Mesodermal cell (in vitro differentiated cells): ENCODE results near the gene PEAK3.

Experiments used
- H3K27ac ChIP-seq: 2 replicates; pipeline ENCODE4 v1.7.0; 2013; ENCODE audit warnings: mild to moderate bottlenecking, low read depth, low read length, moderate library complexity; ENCODE audit not compliant: severe bottlenecking
- H3K36me3 ChIP-seq: 2 replicates; pipeline ENCODE4 v1.7.1; 2013; ENCODE audit warnings: mild to moderate bottlenecking, low read length, moderate library complexity; ENCODE audit not compliant: control insufficient read depth, insufficient read depth
- H3K4me1 ChIP-seq: one replicate; pipeline ENCODE4 v1.7.1; 2013; ENCODE audit warnings: mild to moderate bottlenecking, low read length; ENCODE audit not compliant: insufficient read depth, control insufficient read depth, poor library complexity, severe bottlenecking
- H3K4me3 ChIP-seq: 2 replicates; pipeline ENCODE4 v1.7.0; 2013; ENCODE audit warnings: low read length, control low read depth, mild to moderate bottlenecking; ENCODE audit not compliant: insufficient read depth, poor library complexity, severe bottlenecking; ENCODE audit errors: extremely low read depth
- H3K9me3 ChIP-seq: 2 replicates; pipeline ENCODE4 v1.7.1; 2013; ENCODE audit warnings: mild to moderate bottlenecking, low read length, moderate library complexity; ENCODE audit not compliant: control insufficient read depth
- WGBS, 2 experiments: methylation state at CpG; one replicate each; pipeline ENCODE4 v1.1.5; 2013; ENCODE audit warnings: missing lambda C conversion rate in 2 of 2; ENCODE audit not compliant: insufficient coverage in 2 of 2; 5-methylcytosine and 5-hydroxymethylcytosine counted together

Gene PEAK3

DNA sequence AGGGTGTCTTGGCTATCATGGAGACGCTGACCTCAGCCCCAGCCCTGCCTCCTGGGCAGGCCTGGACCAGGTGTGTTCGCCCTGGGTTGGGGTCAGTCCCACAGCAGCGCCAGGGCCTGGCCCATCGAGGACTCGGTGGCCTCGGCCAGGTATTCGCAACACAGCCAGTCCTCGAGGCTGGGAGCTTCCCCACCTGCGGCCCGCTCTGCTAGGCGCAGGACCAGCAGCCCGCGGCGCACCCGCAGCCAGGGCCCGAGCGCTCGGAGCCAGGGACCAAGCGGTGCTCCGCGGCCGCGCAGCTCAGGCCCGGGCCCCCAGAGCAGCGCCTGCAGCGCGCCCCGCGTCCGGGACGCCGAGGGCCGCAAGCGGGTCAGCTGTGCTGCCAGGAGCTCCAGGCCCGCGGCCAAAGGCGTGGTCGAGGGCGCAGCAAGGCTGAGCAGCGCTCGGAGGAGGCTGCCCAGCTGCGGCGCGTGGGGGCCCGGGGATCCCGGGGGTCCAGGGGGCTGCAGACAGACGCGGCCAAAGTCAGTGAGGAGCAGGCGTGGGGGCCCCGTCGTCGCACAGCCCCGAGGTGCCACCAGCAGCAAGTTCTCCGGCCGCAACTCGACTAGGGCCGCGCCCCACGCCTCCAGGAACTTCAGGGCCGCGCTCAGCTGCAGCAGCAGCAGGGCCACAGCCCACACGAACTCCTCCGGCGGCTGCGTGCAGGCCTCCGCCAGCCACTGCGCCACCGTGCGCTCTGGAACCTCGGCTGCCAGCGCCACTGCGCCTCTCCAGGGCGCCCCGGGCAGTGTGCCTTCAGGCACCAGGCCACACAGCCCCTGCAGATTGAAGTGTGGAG is 6.2 kb downstream of the PEAK3 start:
- WGBS, 2 experiments = 94 to 98% methylated on average over 64 to 74 of the region's 74 CpGs
- H3K9me3 ChIP-seq = no peaks in the 10 kb centered on the region
- H3K36me3 ChIP-seq = peaks cover 51% of the 10 kb centered on the region
- peaks cover 17% of the 10 kb centered on the region for H3K4me1 ChIP-seq
- H3K27ac ChIP-seq = no peak overlapping the region
- no peak overlapping the region for H3K4me3 ChIP-seq

DNA sequence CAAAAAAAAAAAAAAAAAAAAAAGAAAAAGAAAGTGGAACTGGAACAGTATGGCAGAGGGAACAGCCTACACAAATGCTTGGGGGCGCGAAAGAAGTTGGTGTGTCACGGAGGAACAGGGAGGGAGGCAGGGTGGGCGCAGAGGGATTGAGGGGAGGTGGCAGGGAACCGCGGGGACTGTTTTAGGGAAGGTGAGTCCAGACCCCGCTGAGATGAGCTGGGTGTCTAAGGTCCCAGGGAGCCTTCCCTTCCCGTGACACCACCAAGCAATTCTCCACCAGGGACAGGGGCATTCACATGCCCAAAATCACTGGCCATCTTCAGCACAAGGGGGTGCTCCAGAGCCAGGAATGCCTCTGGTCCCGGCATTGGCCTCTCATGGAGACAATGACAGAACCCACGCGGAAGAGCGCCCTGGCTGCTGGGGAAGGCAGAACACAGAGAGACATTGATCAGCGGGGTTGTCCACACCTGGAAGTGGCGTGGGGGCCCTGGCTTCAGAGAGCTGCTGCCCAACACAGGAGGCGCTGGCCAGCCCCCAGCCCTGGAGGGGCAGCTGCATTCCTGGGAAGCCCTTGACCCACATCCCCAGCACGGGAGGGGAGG is 6.9 kb downstream of the PEAK3 start:
- H3K4me3 ChIP-seq = no peak overlapping the region
- peaks cover 53% of the 10 kb centered on the region for H3K36me3 ChIP-seq
- WGBS, 2 experiments = 70 to 74% methylated on average over 13 to 15 of the region's 16 CpGs

DNA sequence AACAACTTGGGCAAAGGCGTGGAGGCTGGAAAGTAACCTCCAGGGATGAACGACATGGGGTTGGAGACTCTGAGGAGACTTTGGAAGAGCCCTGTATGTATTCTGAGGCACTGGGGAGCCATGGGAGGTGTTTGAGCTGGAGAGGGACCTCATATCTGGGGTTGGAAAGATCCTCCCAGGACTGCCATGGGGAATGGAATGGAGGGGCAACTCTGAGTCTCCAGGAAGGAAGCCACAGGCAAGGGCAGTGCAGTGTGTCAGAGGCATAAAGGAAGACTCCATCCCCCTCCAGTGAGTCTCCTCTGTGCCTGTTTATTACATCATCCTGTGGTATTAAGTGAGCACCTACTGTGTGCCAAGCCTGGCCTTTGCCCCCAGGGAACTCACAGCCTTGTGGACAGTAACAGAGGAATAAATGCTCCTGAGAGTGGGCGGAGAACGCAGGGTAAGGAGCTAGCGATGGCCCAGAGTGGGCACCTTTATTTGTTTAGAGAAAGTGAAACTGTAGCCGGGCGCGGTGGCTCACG is 7.7 kb downstream of the PEAK3 start:
- Histone ChIP-seq H3K9me3 (no peaks in the 10 kb centered on the region), H3K4me1 (peaks cover 17% of the 10 kb centered on the region), H3K27ac (no peak overlapping the region), H3K36me3 (peaks cover 53% of the 10 kb centered on the region), H3K4me3 (peak overlapping the region; percentile 14)
- 92 to 94% methylated on average over 5 to 9 of the region's 9 CpGs for WGBS, 2 experiments

More for the DNA sequence above, 6.9 kb downstream of the PEAK3 start:
- Histone ChIP-seq H3K27ac (no peak overlapping the region), H3K9me3 (no peaks in the 10 kb centered on the region), H3K4me1 (peaks cover 17% of the 10 kb centered on the region)

DNA sequence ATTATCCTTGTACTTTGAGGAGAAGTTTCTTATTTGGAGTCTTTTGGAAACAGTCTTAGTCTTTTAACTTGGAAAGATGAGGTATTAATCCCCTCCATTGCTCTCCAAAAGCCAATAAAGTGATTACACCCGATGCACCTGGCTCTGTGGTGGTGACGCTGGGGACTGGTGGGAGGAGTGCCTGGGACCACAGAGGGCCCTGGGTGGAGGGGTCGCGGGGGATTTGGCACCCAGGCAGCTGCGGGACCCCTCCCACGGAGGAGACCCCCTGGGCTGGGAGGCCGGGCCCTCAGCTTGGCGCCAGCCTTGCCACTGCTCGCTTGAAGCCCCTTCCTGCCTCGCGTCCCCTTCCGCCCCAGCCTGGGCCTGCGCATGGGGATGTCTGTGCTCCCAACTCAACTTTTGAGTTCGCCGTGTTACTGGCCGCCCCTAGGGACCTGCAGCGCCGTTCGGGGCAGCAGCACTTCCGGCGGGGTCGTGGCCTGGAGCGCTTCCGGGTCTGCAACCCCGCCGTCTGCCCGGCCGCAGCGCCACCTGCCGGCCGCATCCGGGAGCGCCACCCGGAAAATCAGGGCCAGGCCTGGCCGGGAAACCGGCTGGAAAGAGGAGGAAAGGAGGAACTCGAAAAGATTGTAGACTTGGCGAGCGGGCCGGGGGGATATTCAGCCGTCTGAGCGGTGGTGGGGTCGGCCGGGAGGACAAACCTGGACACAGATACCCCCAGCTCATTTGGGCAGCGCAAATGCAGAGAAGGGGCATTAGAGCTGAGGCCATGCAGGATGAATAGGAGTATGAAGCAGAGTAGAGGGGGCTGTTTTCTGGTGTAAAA is 8.4 kb downstream of the PEAK3 start:
- Histone ChIP-seq H3K27ac (peak overlapping the region; percentile 78), H3K4me1 (peaks cover 17% of the 10 kb centered on the region), H3K9me3 (no peaks in the 10 kb centered on the region), H3K36me3 (peaks cover 53% of the 10 kb centered on the region), H3K4me3 (peak overlapping the region; percentile 14)
- 14 to 19% methylated on average over 34 to 45 of the region's 45 CpGs for WGBS, 2 experiments

DNA sequence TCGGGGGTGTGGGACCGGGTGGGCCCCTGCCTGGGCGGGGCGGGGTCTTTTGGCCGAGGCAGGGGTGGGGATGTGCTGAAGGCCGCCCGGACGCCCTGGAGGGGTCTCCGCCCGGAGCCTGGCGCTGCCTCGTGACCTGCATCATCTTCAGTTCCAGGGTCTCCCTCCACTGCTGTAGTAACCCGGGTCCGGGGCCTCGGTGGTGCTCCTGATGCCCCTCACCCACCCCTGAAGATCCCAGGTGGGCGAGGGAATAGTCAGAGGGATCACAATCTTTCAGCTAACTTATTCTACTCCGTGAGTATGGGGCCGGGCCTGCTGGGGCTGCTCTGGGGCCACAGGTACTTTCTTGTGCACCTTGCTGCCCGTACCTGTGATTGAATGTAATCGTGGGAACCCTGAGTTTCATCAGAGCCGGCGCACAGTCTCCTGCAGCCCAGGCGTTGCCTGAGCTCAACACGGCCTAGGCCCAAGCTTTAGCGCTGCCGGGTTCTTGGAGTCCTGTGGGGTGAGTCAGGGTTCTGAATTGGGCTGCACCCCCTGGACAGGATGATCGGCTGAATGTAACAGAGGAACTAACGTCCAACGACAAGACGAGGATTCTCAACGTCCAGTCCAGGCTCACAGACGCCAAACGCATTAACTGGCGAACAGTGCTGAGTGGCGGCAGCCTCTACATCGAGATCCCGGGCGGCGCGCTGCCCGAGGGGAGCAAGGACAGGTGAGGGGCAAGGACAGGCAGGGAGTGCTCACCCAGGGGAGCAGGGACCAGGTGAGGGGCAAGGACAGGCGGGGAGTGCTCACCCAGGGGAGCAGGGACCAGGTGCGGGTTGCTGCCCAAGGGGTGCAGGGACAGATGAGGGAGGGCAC is 10.5 kb downstream of the PEAK3 start:
- 43 to 57% methylated on average over 32 to 37 of the region's 43 CpGs for WGBS, 2 experiments
- peak overlapping the region; percentile 83 for H3K27ac ChIP-seq
- H3K4me1 ChIP-seq = peaks cover 20% of the 10 kb centered on the region
- H3K4me3 ChIP-seq = peak overlapping the region; percentile 100
- peaks cover 46% of the 10 kb centered on the region for H3K36me3 ChIP-seq
- H3K9me3 ChIP-seq = no peaks in the 10 kb centered on the region

DNA sequence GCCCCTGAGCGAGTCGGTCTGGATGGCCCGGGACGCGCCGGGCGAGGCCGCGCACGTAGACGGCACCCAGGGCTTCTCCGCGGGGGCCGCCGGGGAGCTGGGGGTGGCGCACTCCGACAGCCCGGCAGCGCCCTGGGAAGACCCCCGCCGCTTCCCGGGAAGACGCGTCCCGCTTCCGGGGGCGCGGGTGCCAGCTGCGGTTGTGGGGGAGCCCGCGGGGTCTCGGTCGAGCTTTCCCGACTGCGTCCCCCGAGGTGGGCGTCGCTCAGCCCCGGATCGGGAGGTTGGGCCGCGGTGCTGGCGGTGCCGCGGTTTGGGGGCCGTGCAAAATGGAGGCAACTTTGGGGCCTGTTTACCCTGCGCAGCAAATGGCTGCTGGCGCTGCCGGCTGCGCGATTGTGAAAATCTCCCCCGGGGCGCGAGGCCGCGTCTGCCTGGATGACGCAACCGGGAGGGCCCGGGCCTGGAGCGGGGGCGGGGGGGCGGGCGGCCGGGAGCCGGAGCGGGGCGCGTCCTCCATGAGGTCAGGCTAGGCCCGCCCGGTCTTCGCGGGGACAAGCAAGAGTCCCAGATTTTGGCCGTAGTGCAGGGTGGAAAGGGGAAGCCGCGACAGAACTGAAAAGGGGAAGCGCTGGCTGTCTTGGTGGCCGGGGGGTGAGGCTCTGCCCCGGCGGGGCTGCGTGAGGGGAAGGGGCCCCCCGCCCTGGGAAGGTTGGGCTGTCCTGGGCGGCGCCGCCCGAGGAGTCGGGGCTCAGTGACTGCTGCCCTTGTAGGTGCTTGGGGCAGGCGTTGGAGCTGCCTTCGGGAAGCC is 11.3 kb downstream of the PEAK3 start:
- 0 to 1% methylated on average over 39 to 70 of the region's 88 CpGs for WGBS, 2 experiments
- Histone ChIP-seq H3K27ac (peak overlapping the region; percentile 83), H3K4me1 (peaks cover 22% of the 10 kb centered on the region), H3K36me3 (peaks cover 42% of the 10 kb centered on the region), H3K4me3 (peak overlapping the region; percentile 100), H3K9me3 (no peaks in the 10 kb centered on the region)

DNA sequence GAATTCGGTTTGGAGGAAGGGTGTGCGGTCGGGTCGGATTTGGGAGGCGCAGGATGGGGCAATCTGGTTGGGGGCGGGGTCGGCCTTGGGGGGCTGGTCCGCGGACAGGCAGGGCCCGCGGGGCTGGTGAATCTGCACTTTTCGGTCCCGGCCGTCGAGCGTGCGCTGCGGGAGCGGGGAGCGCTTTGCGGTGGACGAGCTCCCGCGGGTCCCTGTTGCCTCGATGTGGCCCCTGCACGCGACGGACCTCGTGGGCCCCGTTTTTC is 11.9 kb downstream of the PEAK3 start:
- Histone ChIP-seq H3K4me1 (peaks cover 22% of the 10 kb centered on the region), H3K27ac (peak overlapping the region; percentile 83), H3K4me3 (peak overlapping the region; percentile 100), H3K9me3 (no peaks in the 10 kb centered on the region), H3K36me3 (peaks cover 38% of the 10 kb centered on the region)
- 0% methylated on average over 30 of the region's 30 CpGs for WGBS, 2 experiments

DNA sequence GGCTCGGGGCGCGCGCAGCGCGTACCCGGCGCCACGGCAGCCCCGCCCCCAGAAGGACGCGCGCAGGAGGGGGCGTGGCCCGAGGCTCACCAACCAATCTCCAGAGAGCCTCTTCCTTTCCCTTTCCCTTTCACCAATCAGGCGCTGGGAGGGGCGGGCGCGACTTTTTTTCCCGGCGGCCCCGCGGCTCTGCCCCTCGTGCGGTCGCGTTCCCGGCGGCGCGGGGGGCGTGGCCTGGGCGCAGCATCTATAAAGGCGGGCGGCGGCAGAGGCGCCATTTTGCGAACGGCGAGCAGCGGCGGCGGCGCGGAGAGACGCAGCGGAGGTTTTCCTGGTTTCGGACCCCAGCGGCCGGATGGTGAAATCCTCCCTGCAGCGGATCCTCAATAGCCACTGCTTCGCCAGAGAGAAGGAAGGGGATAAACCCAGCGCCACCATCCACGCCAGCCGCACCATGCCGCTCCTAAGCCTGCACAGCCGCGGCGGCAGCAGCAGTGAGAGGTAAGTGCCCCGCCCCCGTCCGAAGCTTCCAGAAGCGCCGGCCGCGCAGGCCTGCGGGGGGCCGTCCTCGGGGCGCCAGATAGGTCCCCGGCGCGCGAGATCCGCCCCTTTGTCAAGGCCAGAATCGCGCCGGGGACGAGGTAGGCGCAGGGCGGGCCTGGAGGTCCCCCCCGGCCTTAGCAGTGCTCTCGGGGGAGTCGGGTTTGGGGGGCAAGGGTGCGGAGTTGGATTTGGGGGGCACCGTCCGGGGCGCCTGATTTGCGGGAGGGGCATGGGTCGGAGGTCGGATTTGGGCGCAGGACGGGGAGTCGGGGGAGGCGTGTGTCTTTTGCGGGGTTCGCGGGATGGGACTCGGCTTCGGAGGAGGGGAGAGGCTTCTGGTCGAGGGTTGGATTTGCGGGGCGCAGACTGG is 12.5 kb downstream of the PEAK3 start:
- 0% methylated on average over 54 to 69 of the region's 103 CpGs for WGBS, 2 experiments
- peak overlapping the region; percentile 100 for H3K4me3 ChIP-seq
- H3K27ac ChIP-seq = peak overlapping the region; percentile 83
- peaks cover 22% of the 10 kb centered on the region for H3K4me1 ChIP-seq
- H3K9me3 ChIP-seq = no peaks in the 10 kb centered on the region
- H3K36me3 ChIP-seq = peaks cover 36% of the 10 kb centered on the region

DNA sequence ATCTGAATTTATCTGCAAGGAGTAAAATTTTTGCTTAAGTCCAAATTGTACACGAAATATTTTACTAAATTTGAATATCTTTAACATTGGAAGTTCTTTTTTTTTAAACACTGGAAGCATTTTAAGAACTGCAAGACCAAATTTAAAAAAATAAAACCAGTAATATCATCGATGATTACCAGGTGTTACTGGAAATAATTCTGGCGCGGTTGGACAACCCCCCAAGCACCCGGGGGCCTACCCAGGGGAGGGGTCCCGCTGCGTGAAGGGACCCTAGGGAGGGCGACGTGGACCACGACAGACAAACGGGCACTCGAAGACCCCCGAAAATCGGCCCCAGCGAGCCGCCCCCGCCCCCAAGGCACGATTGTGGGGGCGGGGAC is 13.1 kb downstream of the PEAK3 start:
- H3K27ac ChIP-seq = no peak overlapping the region
- 3 to 5% methylated on average over 16 to 18 of the region's 19 CpGs for WGBS, 2 experiments
- peaks cover 30% of the 10 kb centered on the region for H3K36me3 ChIP-seq
- H3K4me1 ChIP-seq = peaks cover 17% of the 10 kb centered on the region
- H3K4me3 ChIP-seq = peak overlapping the region; percentile 100
- no peaks in the 10 kb centered on the region for H3K9me3 ChIP-seq
